ENCODE results near the gene FARP2. TPM values are rescaled to one million over a fixed set of nuclear protein-coding genes. Genes with fewer than 3 reads are reported as not detected.

FARP2 gene
- total RNA-seq, 1 experiment from 2014 or later: 89.1 TPM

- H3K4me3 ChIP-seq: no peak overlapping the region
- BruUV-seq (replicated peaks): no TSS peak
- H4K20me1 ChIP-seq (ENCODE audit: insufficient read depth): peaks cover 7% of the 10 kb centered on the region; the same call in 1 of the 2 replicates
- no peaks in the 10 kb centered on the region for H3K4me1 ChIP-seq (replicated peaks; ENCODE audit: insufficient read depth)
- ChIA-PET POLR2A (ENCODE audit: unreplicated experiment) (no interaction called here), CTCF (interaction anchor here (0.6 kb wide), 1 partner anchor 253 kb away, joined by 3 read pairs; no protein-coding TSS in a partner anchor)
- H3K4me2 ChIP-seq: no peak overlapping the region
- no peaks in the 10 kb centered on the region for H3K9me2 ChIP-seq (ENCODE audit: insufficient read depth)
- H2AFZ ChIP-seq: no peak overlapping the region
- no peak for DNase-seq
- H3K36me3 ChIP-seq (ENCODE audit: low read depth): 0 out of 2 replicates have a peak, but pooled peaks cover 3% of the 10 kb centered on the region
- H3K27me3 ChIP-seq (ENCODE audit: insufficient read depth, low read depth): no peaks in the 10 kb centered on the region
- no peaks in the 10 kb centered on the region for H3K9me3 ChIP-seq (ENCODE audit: insufficient read depth, low read depth)
- H3K79me2 ChIP-seq (ENCODE audit: low read depth): no peaks in the 10 kb centered on the region
- intact Hi-C loops (cut with micrococcal nuclease; ENCODE audit: unreplicated experiment): no loop called here
- H3F3A ChIP-seq (ENCODE audit: insufficient read depth, low read depth): peaks cover 16% of the 10 kb centered on the region
- no peak overlapping the region for H3K27ac ChIP-seq
- TF ChIP-seq EZH2 (IDR thresholded peaks at IDR 0.05; ENCODE audit: low read depth): no peak
- TF ChIP-seq, protein P1, sequence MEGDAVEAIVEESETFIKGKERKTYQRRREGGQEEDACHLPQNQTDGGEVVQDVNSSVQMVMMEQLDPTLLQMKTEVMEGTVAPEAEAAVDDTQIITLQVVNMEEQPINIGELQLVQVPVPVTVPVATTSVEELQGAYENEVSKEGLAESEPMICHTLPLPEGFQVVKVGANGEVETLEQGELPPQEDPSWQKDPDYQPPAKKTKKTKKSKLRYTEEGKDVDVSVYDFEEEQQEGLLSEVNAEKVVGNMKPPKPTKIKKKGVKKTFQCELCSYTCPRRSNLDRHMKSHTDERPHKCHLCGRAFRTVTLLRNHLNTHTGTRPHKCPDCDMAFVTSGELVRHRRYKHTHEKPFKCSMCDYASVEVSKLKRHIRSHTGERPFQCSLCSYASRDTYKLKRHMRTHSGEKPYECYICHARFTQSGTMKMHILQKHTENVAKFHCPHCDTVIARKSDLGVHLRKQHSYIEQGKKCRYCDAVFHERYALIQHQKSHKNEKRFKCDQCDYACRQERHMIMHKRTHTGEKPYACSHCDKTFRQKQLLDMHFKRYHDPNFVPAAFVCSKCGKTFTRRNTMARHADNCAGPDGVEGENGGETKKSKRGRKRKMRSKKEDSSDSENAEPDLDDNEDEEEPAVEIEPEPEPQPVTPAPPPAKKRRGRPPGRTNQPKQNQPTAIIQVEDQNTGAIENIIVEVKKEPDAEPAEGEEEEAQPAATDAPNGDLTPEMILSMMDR (conservative IDR thresholded peaks at IDR 0.05): no peak
Observed at GRCh38 chr2:241495172-241496002, 139.3 kb downstream of the FARP2 start.

DNA sequence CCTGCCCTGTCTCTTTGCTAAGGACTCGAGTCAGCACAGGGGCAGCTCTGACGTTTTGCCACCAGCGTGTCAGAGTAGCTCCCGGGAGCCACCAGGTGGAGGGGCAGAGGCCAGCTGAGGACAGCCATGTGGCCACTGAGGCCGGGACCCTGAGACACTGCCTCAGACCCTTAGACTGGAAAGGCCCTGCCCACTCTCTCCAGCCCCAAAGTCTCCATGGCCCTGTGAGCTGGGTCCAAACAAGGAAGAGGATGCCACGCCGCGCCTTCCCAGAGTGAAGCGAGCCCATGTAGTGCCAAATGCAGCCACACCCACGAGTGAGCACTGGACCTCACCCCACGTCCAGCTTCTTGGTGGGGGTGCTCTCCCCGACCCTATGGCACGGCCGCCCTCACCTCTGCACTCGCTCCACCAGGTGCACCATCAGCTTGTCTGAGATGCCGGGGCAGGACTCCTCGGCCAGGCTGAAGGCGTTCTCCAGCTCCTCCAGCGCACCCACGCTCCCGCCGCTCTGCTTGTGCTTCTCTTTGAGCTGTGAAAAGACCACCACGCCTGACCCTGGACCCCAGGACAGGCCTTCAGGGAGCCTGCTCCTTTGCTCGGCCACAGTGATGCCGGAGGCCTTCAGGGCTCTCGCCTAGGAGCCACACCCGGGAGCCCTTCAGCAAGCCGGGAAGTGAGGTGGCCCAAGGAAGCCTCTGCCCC, 140.1 kb downstream of the FARP2 start:
- no peak overlapping the region for H3K27ac ChIP-seq
- POLR2A ChIA-PET (ENCODE audit: unreplicated experiment): no interaction called here
- no peak for DNase-seq
- peaks cover 7% of the 10 kb centered on the region; the same call in 1 of the 2 replicates for H4K20me1 ChIP-seq (ENCODE audit: insufficient read depth)
- no peak overlapping the region for H3K4me2 ChIP-seq
- H3K36me3 ChIP-seq (ENCODE audit: low read depth): 0 out of 2 replicates have a peak, but pooled peaks cover 3% of the 10 kb centered on the region
- no peaks in the 10 kb centered on the region for H3K9me3 ChIP-seq (ENCODE audit: insufficient read depth, low read depth)
- H2AFZ ChIP-seq: no peak overlapping the region
- no peaks in the 10 kb centered on the region for H3K9me2 ChIP-seq (ENCODE audit: insufficient read depth)
- H3K27me3 ChIP-seq (ENCODE audit: insufficient read depth, low read depth): no peaks in the 10 kb centered on the region
- H3F3A ChIP-seq (ENCODE audit: insufficient read depth, low read depth): peaks cover 16% of the 10 kb centered on the region
- no peak overlapping the region for H3K4me3 ChIP-seq
- TF ChIP-seq EZH2 (IDR thresholded peaks at IDR 0.05; ENCODE audit: low read depth): no peak
- TF ChIP-seq, protein P1 (conservative IDR thresholded peaks at IDR 0.05): no peak
- H3K79me2 ChIP-seq (ENCODE audit: low read depth): no peaks in the 10 kb centered on the region
- intact Hi-C loops (cut with micrococcal nuclease; ENCODE audit: unreplicated experiment): no loop called here
- H3K4me1 ChIP-seq (replicated peaks; ENCODE audit: insufficient read depth): no peaks in the 10 kb centered on the region
- CTCF ChIA-PET: no interaction called here
- no TSS peak for BruUV-seq (replicated peaks)

GRCh38 chr2:241496904-241497877, 141.1 kb downstream of the FARP2 start:
- no peak overlapping the region for H2AFZ ChIP-seq
- intact Hi-C loops (cut with micrococcal nuclease; ENCODE audit: unreplicated experiment): no loop called here

More at GRCh38 chr2:241496904-241497877, 141.1 kb downstream of the FARP2 start:
- Histone ChIP-seq H3K27me3 (ENCODE audit: insufficient read depth, low read depth) (no peaks in the 10 kb centered on the region), H3K36me3 (ENCODE audit: low read depth) (0 out of 2 replicates have a peak, but pooled peaks cover 3% of the 10 kb centered on the region), H3K79me2 (ENCODE audit: low read depth) (no peaks in the 10 kb centered on the region), H3K4me1 (replicated peaks; ENCODE audit: insufficient read depth) (no peaks in the 10 kb centered on the region), H3K27ac (no peak overlapping the region), H4K20me1 (ENCODE audit: insufficient read depth) (peaks cover 8% of the 10 kb centered on the region; the same call in 1 of the 2 replicates), H3K9me2 (ENCODE audit: insufficient read depth) (no peaks in the 10 kb centered on the region), H3K4me2 (no peak overlapping the region), H3K9me3 (ENCODE audit: insufficient read depth, low read depth) (no peaks in the 10 kb centered on the region), H3F3A (ENCODE audit: insufficient read depth, low read depth) (peaks cover 16% of the 10 kb centered on the region), H3K4me3 (no peak overlapping the region)
- BruUV-seq (replicated peaks): no TSS peak
- no peak for TF ChIP-seq EZH2 (IDR thresholded peaks at IDR 0.05; ENCODE audit: low read depth)
- TF ChIP-seq, protein P1 (conservative IDR thresholded peaks at IDR 0.05): no peak
- CTCF ChIA-PET: no interaction called here
- POLR2A ChIA-PET (ENCODE audit: unreplicated experiment): no interaction called here
- no peak for DNase-seq

All from PC-9 (cell line).